ENCODE data around the gene IMMP2L. TPM values are rescaled to one million over a fixed set of nuclear protein-coding genes. Genes with fewer than 3 reads are reported as not detected.
"Not testable (repeated sequence)": the region's sequence is repeated elsewhere in the genome, so short reads cannot be mapped to it uniquely, and the experiment has no call there.

Gene IMMP2L
- total RNA-seq, 2 donors from 2014 or later: 10.9 to 12.7 TPM

- not testable (repeated sequence) for H3K27ac Mint-ChIP-seq; H3K4me3 Mint-ChIP-seq; H3K4me1 Mint-ChIP-seq (ENCODE audit: low read depth in 2 of 2); ATAC-seq; H3K27me3 Mint-ChIP-seq; DNase-seq (ENCODE audit: low spot score)
- Mint-ChIP-seq H3K9me3 (peaks cover 11% of the 10 kb centered on the region), H3K36me3 (peaks cover 18% of the 10 kb centered on the region)
These were observed 312.5 kb downstream of the IMMP2L start for GRCh38 chr7:111249807-111250206.

GRCh38 chr7:111242141-111242755 is 320.0 kb downstream of the IMMP2L start:
- no peaks in the 10 kb centered on the region for H3K36me3 Mint-ChIP-seq
- H3K4me3 Mint-ChIP-seq: no peak overlapping the region
- H3K9me3 Mint-ChIP-seq: peaks cover 5% of the 10 kb centered on the region
- no peak for DNase-seq (ENCODE audit: low spot score)
- H3K4me1 Mint-ChIP-seq (ENCODE audit: low read depth in 2 of 2): peaks cover 0 to 6% of the 10 kb centered on the region in 2 donors
- no peak overlapping the region for H3K27ac Mint-ChIP-seq
- no peaks in the 10 kb centered on the region for H3K27me3 Mint-ChIP-seq
- no peak for ATAC-seq

- DNase-seq (ENCODE audit: low spot score): no peak
- no peak for ATAC-seq
- H3K9me3 Mint-ChIP-seq: peaks cover 12% of the 10 kb centered on the region
- H3K4me3 Mint-ChIP-seq: no peak overlapping the region
- peaks cover 8% of the 10 kb centered on the region for H3K36me3 Mint-ChIP-seq
- H3K27me3 Mint-ChIP-seq: no peaks in the 10 kb centered on the region
- H3K4me1 Mint-ChIP-seq (ENCODE audit: low read depth in 2 of 2): peaks cover 0 to 6% of the 10 kb centered on the region in 2 donors
- H3K27ac Mint-ChIP-seq: no peak overlapping the region
These were observed 321.9 kb downstream of the IMMP2L start for GRCh38 chr7:111240371-111240770.

GRCh38 chr7:111239437-111239836 is 322.9 kb downstream of the IMMP2L start:
- Mint-ChIP-seq H3K36me3 (peaks cover 8% of the 10 kb centered on the region), H3K27ac (no peak overlapping the region), H3K27me3 (no peaks in the 10 kb centered on the region), H3K9me3 (peaks cover 12% of the 10 kb centered on the region), H3K4me3 (no peak overlapping the region), H3K4me1 (ENCODE audit: low read depth in 2 of 2) (peaks cover 0 to 6% of the 10 kb centered on the region in 2 donors)
- DNase-seq (ENCODE audit: low spot score) (no peak), ATAC-seq (no peak)

GRCh38 chr7:111238886-111239285 is 323.4 kb downstream of the IMMP2L start:
- ATAC-seq: no peak
- no peak for DNase-seq (ENCODE audit: low spot score)
- Mint-ChIP-seq H3K27ac (no peak overlapping the region), H3K36me3 (peaks cover 8% of the 10 kb centered on the region), H3K4me1 (ENCODE audit: low read depth in 2 of 2) (peaks cover 0 to 6% of the 10 kb centered on the region in 2 donors), H3K4me3 (no peak overlapping the region), H3K27me3 (no peaks in the 10 kb centered on the region), H3K9me3 (peaks cover 12% of the 10 kb centered on the region)

- peaks cover 12% of the 10 kb centered on the region for H3K36me3 Mint-ChIP-seq
- peaks cover 10% of the 10 kb centered on the region for H3K9me3 Mint-ChIP-seq
- H3K27me3 Mint-ChIP-seq: no peaks in the 10 kb centered on the region
- H3K4me3 Mint-ChIP-seq: no peak overlapping the region
- H3K27ac Mint-ChIP-seq: no peak overlapping the region
- no peak for ATAC-seq
- peaks cover 5 to 15% of the 10 kb centered on the region in 2 donors for H3K4me1 Mint-ChIP-seq (ENCODE audit: low read depth in 2 of 2)
- no peak for DNase-seq (ENCODE audit: low spot score)
These were observed 326.6 kb downstream of the IMMP2L start for GRCh38 chr7:111235709-111236108.

GRCh38 chr7:111232249-111233084 is 329.8 kb downstream of the IMMP2L start:
- no peak for DNase-seq (ENCODE audit: low spot score)
- Mint-ChIP-seq H3K4me1 (ENCODE audit: low read depth in 2 of 2) (peaks cover 5 to 8% of the 10 kb centered on the region in 2 donors), H3K27ac (peak overlapping the region in 1 of 2 donors; percentile 39), H3K27me3 (no peaks in the 10 kb centered on the region), H3K36me3 (peaks cover 12% of the 10 kb centered on the region), H3K4me3 (peak overlapping the region; percentile 55), H3K9me3 (peaks cover 10% of the 10 kb centered on the region)
- ATAC-seq: peak in 1 of 2 donors; percentile 57

GRCh38 chr7:111229916-111230315 is 332.4 kb downstream of the IMMP2L start:
- Mint-ChIP-seq H3K36me3 (peaks cover 4% of the 10 kb centered on the region), H3K27ac (no peak overlapping the region), H3K9me3 (peaks cover 3% of the 10 kb centered on the region), H3K4me3 (no peak overlapping the region), H3K4me1 (ENCODE audit: low read depth in 2 of 2) (peaks cover 5 to 8% of the 10 kb centered on the region in 2 donors), H3K27me3 (no peaks in the 10 kb centered on the region)
- no peak for ATAC-seq
- no peak for DNase-seq (ENCODE audit: low spot score)

GRCh38 chr7:111229181-111229740 is 333.0 kb downstream of the IMMP2L start:
- Mint-ChIP-seq H3K9me3 (peaks cover 3% of the 10 kb centered on the region), H3K4me3 (no peak overlapping the region)

GRCh38 chr7:111228437-111228836 is 333.9 kb downstream of the IMMP2L start:
- H3K4me1 Mint-ChIP-seq (ENCODE audit: low read depth in 2 of 2): peaks cover 5 to 8% of the 10 kb centered on the region in 2 donors
- H3K36me3 Mint-ChIP-seq: peaks cover 4% of the 10 kb centered on the region
- no peaks in the 10 kb centered on the region for H3K27me3 Mint-ChIP-seq
- DNase-seq (ENCODE audit: low spot score): no peak
- H3K9me3 Mint-ChIP-seq: peaks cover 3% of the 10 kb centered on the region
- H3K4me3 Mint-ChIP-seq: no peak overlapping the region
- H3K27ac Mint-ChIP-seq: no peak overlapping the region
- no peak for ATAC-seq

More at GRCh38 chr7:111229181-111229740, 333.0 kb downstream of the IMMP2L start:
- Mint-ChIP-seq H3K4me1 (ENCODE audit: low read depth in 2 of 2) (peaks cover 5 to 8% of the 10 kb centered on the region in 2 donors), H3K27me3 (no peaks in the 10 kb centered on the region), H3K36me3 (peaks cover 4% of the 10 kb centered on the region), H3K27ac (no peak overlapping the region)
- DNase-seq (ENCODE audit: low spot score) (no peak), ATAC-seq (no peak)

GRCh38 chr7:111226800-111227199 is 335.5 kb downstream of the IMMP2L start:
- Mint-ChIP-seq H3K9me3 (no peaks in the 10 kb centered on the region), H3K4me1 (ENCODE audit: low read depth in 2 of 2) (no peaks in the 10 kb centered on the region), H3K27ac (no peak overlapping the region), H3K36me3 (no peaks in the 10 kb centered on the region), H3K27me3 (no peaks in the 10 kb centered on the region), H3K4me3 (no peak overlapping the region)
- ATAC-seq (no peak), DNase-seq (ENCODE audit: low spot score) (no peak)

- DNase-seq (ENCODE audit: low spot score) (no peak), ATAC-seq (no peak)
- Mint-ChIP-seq H3K4me1 (ENCODE audit: low read depth in 2 of 2) (no peaks in the 10 kb centered on the region), H3K27me3 (no peaks in the 10 kb centered on the region), H3K4me3 (no peak overlapping the region), H3K36me3 (no peaks in the 10 kb centered on the region), H3K9me3 (no peaks in the 10 kb centered on the region), H3K27ac (no peak overlapping the region)
These were observed 337.7 kb downstream of the IMMP2L start for GRCh38 chr7:111224354-111225231.

- no peaks in the 10 kb centered on the region for H3K27me3 Mint-ChIP-seq
- no peaks in the 10 kb centered on the region for H3K4me1 Mint-ChIP-seq (ENCODE audit: low read depth in 2 of 2)
- ATAC-seq: no peak
- H3K4me3 Mint-ChIP-seq: no peak overlapping the region
- no peak overlapping the region for H3K27ac Mint-ChIP-seq
- H3K36me3 Mint-ChIP-seq: no peaks in the 10 kb centered on the region
- DNase-seq (ENCODE audit: low spot score): no peak
- H3K9me3 Mint-ChIP-seq: no peaks in the 10 kb centered on the region
These were observed 338.5 kb downstream of the IMMP2L start for GRCh38 chr7:111223802-111224253.
